Activated CD8-positive, alpha-beta memory T cell treated with anti-CD3 and anti-CD28 coated beads, Interleukin-2, amount 10 ng/mL, durations not matched to agents 7 days and 5 days (primary cell): ENCODE measurements around the gene PROC. TPM values are rescaled to one million over a fixed set of nuclear protein-coding genes. Genes with fewer than 3 reads are reported as not detected.
A peak's percentile ranks its signal among the peaks of the same experiment; 100 is the strongest.

Experiments
- ATAC-seq: fragments of 150-1000 bp; cut with Tn5 transposase; one replicate; pipeline ENCODE4 v1.10.0; 2021; ENCODE audit warnings: moderate library complexity
- CTCF ChIA-PET: fragments of 350-600 bp; sonication (Branson Sonifier 250); formaldehyde crosslinking; loops from one replicate; lab custom pipeline; 2021; ENCODE audit warnings: antibody characterized with exemption; lab: Charles Lee
- DNase-seq: peaks from one replicate; pipeline ENCODE4 v3.0.0-alpha.2; 2020
- H3K27ac Mint-ChIP-seq: one replicate; pipeline ENCODE4 v1.8.0; 2021; ENCODE audit warnings: mild to moderate bottlenecking, mixed read lengths
- H3K27me3 Mint-ChIP-seq: one replicate; pipeline ENCODE4 v1.8.0; 2021; ENCODE audit warnings: mixed read lengths
- H3K36me3 Mint-ChIP-seq: one replicate; pipeline ENCODE4 v1.8.0; 2021; ENCODE audit warnings: mild to moderate bottlenecking, mixed read lengths
- H3K4me1 Mint-ChIP-seq: one replicate; pipeline ENCODE4 v1.8.0; 2021; ENCODE audit warnings: mixed read lengths
- H3K4me3 Mint-ChIP-seq: one replicate; pipeline ENCODE4 v1.8.0; 2021; ENCODE audit warnings: mild to moderate bottlenecking, moderate library complexity, mixed read lengths
- H3K9me3 Mint-ChIP-seq: one replicate; pipeline ENCODE4 v1.8.0; 2022; ENCODE audit warnings: low read depth, mixed read lengths
- total RNA-seq, 2 experiments: library from RNA; stranded (reverse); gene quantifications; one replicate each; pipeline ENCODE4 v1.2.3, GENCODE V29; 2021

Gene PROC
- total RNA-seq: under 1 TPM in 1 of 2 experiments, not detected in 1; 0.30 TPM

GRCh38 chr2:127418300-127419111, at the start of gene PROC:
PROC (plus strand) TSS chr2:127418427; CDS start chr2:127419943, 1,516 bp downstream.
- peaks cover 25% of the 10 kb centered on the region for H3K4me1 Mint-ChIP-seq
- ATAC-seq: no peak

GRCh38 chr2:127370010-127370409, 48.2 kb upstream of the PROC start:
- no peak for DNase-seq
- Mint-ChIP-seq H3K9me3 (peaks cover 21% of the 10 kb centered on the region), H3K27ac (no peak overlapping the region), H3K4me1 (peaks cover 12% of the 10 kb centered on the region), H3K27me3 (no peaks in the 10 kb centered on the region), H3K36me3 (peaks cover 33% of the 10 kb centered on the region), H3K4me3 (no peak overlapping the region)
- ATAC-seq: no peak
- CTCF ChIA-PET: interaction anchor here (0.7 kb wide), 1 partner anchor 384 kb away, joined by 3 read pairs; no protein-coding TSS in a partner anchor

More at GRCh38 chr2:127418300-127419111, at the start of gene PROC:
- peaks cover 34% of the 10 kb centered on the region for H3K27me3 Mint-ChIP-seq
- H3K36me3 Mint-ChIP-seq: peaks cover 2% of the 10 kb centered on the region
- H3K9me3 Mint-ChIP-seq: no peaks in the 10 kb centered on the region
- H3K4me3 Mint-ChIP-seq: no peak within 1 kb of the TSS
- H3K27ac Mint-ChIP-seq: no peak within 1 kb of the TSS
- no peak for DNase-seq
- CTCF ChIA-PET: no interaction called here

GRCh38 chr2:127371037-127371436, 47.2 kb upstream of the PROC start:
- H3K36me3 Mint-ChIP-seq: peaks cover 41% of the 10 kb centered on the region
- H3K9me3 Mint-ChIP-seq: peaks cover 26% of the 10 kb centered on the region
- H3K4me3 Mint-ChIP-seq: no peak overlapping the region
- no peak for DNase-seq
- no peak overlapping the region for H3K27ac Mint-ChIP-seq
- CTCF ChIA-PET: no interaction called here
- no peaks in the 10 kb centered on the region for H3K27me3 Mint-ChIP-seq
- H3K4me1 Mint-ChIP-seq: peaks cover 2% of the 10 kb centered on the region
- no peak for ATAC-seq

- H3K4me1 Mint-ChIP-seq: peaks cover 8% of the 10 kb centered on the region
- CTCF ChIA-PET: no interaction called here
- H3K27me3 Mint-ChIP-seq: no peaks in the 10 kb centered on the region
- peaks cover 26% of the 10 kb centered on the region for H3K9me3 Mint-ChIP-seq
- ATAC-seq (no peak), DNase-seq (no peak)
- H3K4me3 Mint-ChIP-seq: no peak overlapping the region
- peaks cover 53% of the 10 kb centered on the region for H3K36me3 Mint-ChIP-seq
- H3K27ac Mint-ChIP-seq: no peak overlapping the region
Observed at GRCh38 chr2:127373362-127374083, 44.7 kb upstream of the PROC start.

- peaks cover 22% of the 10 kb centered on the region for H3K9me3 Mint-ChIP-seq
Observed at GRCh38 chr2:127376257-127376656, 42.0 kb upstream of the PROC start.

GRCh38 chr2:127377262-127377661, 41.0 kb upstream of the PROC start:
- Mint-ChIP-seq H3K27me3 (no peaks in the 10 kb centered on the region), H3K36me3 (peaks cover 33% of the 10 kb centered on the region), H3K9me3 (peaks cover 14% of the 10 kb centered on the region), H3K4me1 (peaks cover 16% of the 10 kb centered on the region), H3K4me3 (no peak overlapping the region), H3K27ac (no peak overlapping the region)
- CTCF ChIA-PET: no interaction called here
- no peak for DNase-seq
- ATAC-seq: no peak

More at GRCh38 chr2:127376257-127376656, 42.0 kb upstream of the PROC start:
- DNase-seq (no peak), ATAC-seq (no peak)
- Mint-ChIP-seq H3K27ac (no peak overlapping the region), H3K4me3 (no peak overlapping the region), H3K36me3 (peaks cover 38% of the 10 kb centered on the region), H3K4me1 (peaks cover 12% of the 10 kb centered on the region), H3K27me3 (no peaks in the 10 kb centered on the region)
- CTCF ChIA-PET: interaction anchor here (1.2 kb wide), 1 partner anchor 20 kb away, joined by 3 read pairs; no protein-coding TSS in a partner anchor

GRCh38 chr2:127378720-127379119, 39.5 kb upstream of the PROC start:
- no peak for ATAC-seq
- Mint-ChIP-seq H3K9me3 (peaks cover 9% of the 10 kb centered on the region), H3K27me3 (no peaks in the 10 kb centered on the region), H3K4me1 (peaks cover 23% of the 10 kb centered on the region), H3K36me3 (peaks cover 36% of the 10 kb centered on the region), H3K27ac (no peak overlapping the region), H3K4me3 (no peak overlapping the region)
- CTCF ChIA-PET: interaction anchor here (1.0 kb wide), 1 partner anchor 37 kb away, joined by 3 read pairs; no protein-coding TSS in a partner anchor
- DNase-seq: no peak

- Mint-ChIP-seq H3K27ac (no peak overlapping the region), H3K27me3 (no peaks in the 10 kb centered on the region), H3K4me3 (no peak overlapping the region), H3K4me1 (peaks cover 31% of the 10 kb centered on the region), H3K36me3 (peaks cover 36% of the 10 kb centered on the region), H3K9me3 (peaks cover 5% of the 10 kb centered on the region)
- CTCF ChIA-PET: no interaction called here
- DNase-seq: no peak
- no peak for ATAC-seq
Observed at GRCh38 chr2:127379712-127380355, 38.4 kb upstream of the PROC start.

- ATAC-seq: no peak
- Mint-ChIP-seq H3K27ac (no peak overlapping the region), H3K4me1 (peaks cover 49% of the 10 kb centered on the region), H3K27me3 (no peaks in the 10 kb centered on the region), H3K4me3 (no peak overlapping the region), H3K9me3 (no peaks in the 10 kb centered on the region), H3K36me3 (peaks cover 28% of the 10 kb centered on the region)
- DNase-seq: no peak
- CTCF ChIA-PET: no interaction called here
Observed at GRCh38 chr2:127381762-127382161, 36.5 kb upstream of the PROC start.

GRCh38 chr2:127382831-127383230, 35.4 kb upstream of the PROC start:
- Mint-ChIP-seq H3K36me3 (peaks cover 23% of the 10 kb centered on the region), H3K27ac (no peak overlapping the region), H3K9me3 (no peaks in the 10 kb centered on the region), H3K4me1 (peaks cover 49% of the 10 kb centered on the region), H3K27me3 (no peaks in the 10 kb centered on the region), H3K4me3 (no peak overlapping the region)
- DNase-seq (no peak), ATAC-seq (no peak)
- CTCF ChIA-PET: no interaction called here

- ATAC-seq (no peak), DNase-seq (no peak)
- H3K9me3 Mint-ChIP-seq: no peaks in the 10 kb centered on the region
- H3K4me3 Mint-ChIP-seq: no peak overlapping the region
- no peak overlapping the region for H3K27ac Mint-ChIP-seq
- H3K4me1 Mint-ChIP-seq: peaks cover 61% of the 10 kb centered on the region
- H3K36me3 Mint-ChIP-seq: peaks cover 18% of the 10 kb centered on the region
- H3K27me3 Mint-ChIP-seq: no peaks in the 10 kb centered on the region
- CTCF ChIA-PET: no interaction called here
Observed at GRCh38 chr2:127384529-127384928, 33.7 kb upstream of the PROC start.

GRCh38 chr2:127386246-127386645, 32.0 kb upstream of the PROC start:
- no peaks in the 10 kb centered on the region for H3K27me3 Mint-ChIP-seq
- H3K4me3 Mint-ChIP-seq: peak overlapping the region; percentile 91
- peaks cover 67% of the 10 kb centered on the region for H3K4me1 Mint-ChIP-seq
- no peak for ATAC-seq
- CTCF ChIA-PET: interaction anchor here (1.1 to 2.3 kb wide), 4 partner anchors 20 to 314 kb away, joined by 3 to 13 read pairs (median 4); no protein-coding TSS in a partner anchor
- H3K9me3 Mint-ChIP-seq: no peaks in the 10 kb centered on the region
- H3K36me3 Mint-ChIP-seq: peaks cover 18% of the 10 kb centered on the region
- H3K27ac Mint-ChIP-seq: peak overlapping the region; percentile 85
- no peak for DNase-seq
